Mucosa of stomach (tissue), 1 donor: ENCODE measurements around the gene HAP1.

ENCODE experiments used
- H3K27me3 ChIP-seq: one replicate; pipeline ENCODE4 v1.7.0; 2013; ENCODE audit warnings: mild to moderate bottlenecking, low read length; ENCODE audit not compliant: control insufficient read depth, insufficient read depth
- H3K36me3 ChIP-seq: one replicate; pipeline ENCODE4 v1.7.0; 2013; ENCODE audit warnings: low read length; ENCODE audit not compliant: control insufficient read depth, insufficient read depth
- H3K4me1 ChIP-seq: one replicate; pipeline ENCODE4 v1.7.0; 2013; ENCODE audit warnings: mild to moderate bottlenecking, low read length; ENCODE audit not compliant: control insufficient read depth, insufficient read depth
- H3K4me3 ChIP-seq: one replicate; pipeline ENCODE4 v1.7.0; 2013; ENCODE audit warnings: low read length
- H3K9ac ChIP-seq: one replicate; pipeline ENCODE4 v1.7.0; 2013; ENCODE audit warnings: mild to moderate bottlenecking, low read length, moderate library complexity
- H3K9me3 ChIP-seq: one replicate; pipeline ENCODE4 v1.7.0; 2013; ENCODE audit warnings: mild to moderate bottlenecking, low read length, moderate library complexity; ENCODE audit not compliant: control insufficient read depth
- donor health status: Pancreatic carcinoma.

The HAP1 gene

GRCh38 chr17:41772586-41773189 is 38.2 kb upstream of the HAP1 start:
- Histone ChIP-seq H3K4me1 (peaks cover 67% of the 10 kb centered on the region), H3K4me3 (peak overlapping the region; percentile 27), H3K9ac (peak overlapping the region; percentile 66), H3K36me3 (peaks cover 25% of the 10 kb centered on the region), H3K27me3 (no peaks in the 10 kb centered on the region), H3K9me3 (no peaks in the 10 kb centered on the region)

GRCh38 chr17:41772218-41772585 is 37.8 kb upstream of the HAP1 start:
- Histone ChIP-seq H3K36me3 (peaks cover 30% of the 10 kb centered on the region), H3K4me1 (peaks cover 62% of the 10 kb centered on the region), H3K9ac (peak overlapping the region; percentile 66), H3K4me3 (peak overlapping the region; percentile 27), H3K27me3 (no peaks in the 10 kb centered on the region), H3K9me3 (no peaks in the 10 kb centered on the region)

- no peaks in the 10 kb centered on the region for H3K9me3 ChIP-seq
- peaks cover 30% of the 10 kb centered on the region for H3K36me3 ChIP-seq
- H3K4me3 ChIP-seq = peak overlapping the region; percentile 9
- no peaks in the 10 kb centered on the region for H3K27me3 ChIP-seq
- H3K9ac ChIP-seq = peak overlapping the region; percentile 66
- H3K4me1 ChIP-seq = peaks cover 56% of the 10 kb centered on the region
Observed at GRCh38 chr17:41771389-41772206, 37.2 kb upstream of the HAP1 start.

- H3K4me1 ChIP-seq = peaks cover 40% of the 10 kb centered on the region
- no peaks in the 10 kb centered on the region for H3K27me3 ChIP-seq
- no peak overlapping the region for H3K9ac ChIP-seq
- no peak overlapping the region for H3K4me3 ChIP-seq
- H3K36me3 ChIP-seq = peaks cover 37% of the 10 kb centered on the region
- H3K9me3 ChIP-seq = no peaks in the 10 kb centered on the region
Observed at GRCh38 chr17:41769985-41770384, 35.5 kb upstream of the HAP1 start.

- H3K9ac ChIP-seq = no peak overlapping the region
- peaks cover 43% of the 10 kb centered on the region for H3K36me3 ChIP-seq
- H3K27me3 ChIP-seq = no peaks in the 10 kb centered on the region
- no peak overlapping the region for H3K4me3 ChIP-seq
- peaks cover 34% of the 10 kb centered on the region for H3K4me1 ChIP-seq
- H3K9me3 ChIP-seq = no peaks in the 10 kb centered on the region
Observed at GRCh38 chr17:41769346-41769862, 35.0 kb upstream of the HAP1 start.

- Histone ChIP-seq H3K36me3 (peaks cover 46% of the 10 kb centered on the region), H3K27me3 (no peaks in the 10 kb centered on the region), H3K4me3 (no peak overlapping the region), H3K9ac (no peak overlapping the region), H3K4me1 (peaks cover 28% of the 10 kb centered on the region), H3K9me3 (no peaks in the 10 kb centered on the region)
Observed at GRCh38 chr17:41768682-41769288, 34.3 kb upstream of the HAP1 start.

GRCh38 chr17:41767324-41768042 is 33.0 kb upstream of the HAP1 start:
- Histone ChIP-seq H3K36me3 (peaks cover 59% of the 10 kb centered on the region), H3K4me1 (peaks cover 14% of the 10 kb centered on the region)

GRCh38 chr17:41766135-41766534 is 31.7 kb upstream of the HAP1 start:
- H3K4me1 ChIP-seq = peaks cover 1% of the 10 kb centered on the region
- peaks cover 56% of the 10 kb centered on the region for H3K36me3 ChIP-seq

More at GRCh38 chr17:41767324-41768042, 33.0 kb upstream of the HAP1 start:
- Histone ChIP-seq H3K27me3 (no peaks in the 10 kb centered on the region), H3K9ac (no peak overlapping the region), H3K9me3 (no peaks in the 10 kb centered on the region), H3K4me3 (no peak overlapping the region)

GRCh38 chr17:41763327-41763726 is 28.9 kb upstream of the HAP1 start:
- no peaks in the 10 kb centered on the region for H3K9me3 ChIP-seq
- H3K27me3 ChIP-seq = no peaks in the 10 kb centered on the region
- no peak overlapping the region for H3K9ac ChIP-seq
- no peak overlapping the region for H3K4me3 ChIP-seq
- H3K4me1 ChIP-seq = no peaks in the 10 kb centered on the region
- H3K36me3 ChIP-seq = peaks cover 60% of the 10 kb centered on the region

More at GRCh38 chr17:41766135-41766534, 31.7 kb upstream of the HAP1 start:
- no peaks in the 10 kb centered on the region for H3K9me3 ChIP-seq
- H3K9ac ChIP-seq = no peak overlapping the region
- H3K4me3 ChIP-seq = no peak overlapping the region
- no peaks in the 10 kb centered on the region for H3K27me3 ChIP-seq

GRCh38 chr17:41762841-41763240 is 28.4 kb upstream of the HAP1 start:
- H3K4me1 ChIP-seq = no peaks in the 10 kb centered on the region
- no peaks in the 10 kb centered on the region for H3K9me3 ChIP-seq
- no peak overlapping the region for H3K4me3 ChIP-seq
- peaks cover 62% of the 10 kb centered on the region for H3K36me3 ChIP-seq
- no peak overlapping the region for H3K9ac ChIP-seq
- H3K27me3 ChIP-seq = no peaks in the 10 kb centered on the region

GRCh38 chr17:41762391-41762790 is 27.9 kb upstream of the HAP1 start:
- Histone ChIP-seq H3K36me3 (peaks cover 58% of the 10 kb centered on the region), H3K9me3 (no peaks in the 10 kb centered on the region), H3K27me3 (no peaks in the 10 kb centered on the region), H3K4me3 (no peak overlapping the region), H3K9ac (no peak overlapping the region), H3K4me1 (no peaks in the 10 kb centered on the region)
